ENCODE results near the gene KIAA1217. TPM values are rescaled to one million over a fixed set of nuclear protein-coding genes. Genes with fewer than 3 reads are reported as not detected.
"Not testable (repeated sequence)": the region's sequence is repeated elsewhere in the genome, so short reads cannot be mapped to it uniquely, and the experiment has no call there.

Gene KIAA1217
- total RNA-seq, 1 donor from 2014 or later = 161 TPM

- Mint-ChIP-seq H3K27me3 (ENCODE audit: low read depth) (no peaks in the 10 kb centered on the region), H3K4me3 (peak overlapping the region; percentile 1), H3K9me3 (no peaks in the 10 kb centered on the region), H3K4me1 (peaks cover 73% of the 10 kb centered on the region), H3K36me3 (peaks cover 2% of the 10 kb centered on the region), H3K27ac (peak overlapping the region; percentile 89)
- DNase-seq (ENCODE audit: low spot score in 2 of 2, unreplicated experiment in 2 of 2) = no peak
- no peak for TF ChIP-seq CTCF (IDR thresholded peaks at IDR 0.05; ENCODE audit: unreplicated experiment)
These were observed 135.9 kb downstream of the KIAA1217 start for GRCh38 chr10:24344695-24345463.

GRCh38 chr10:24346877-24347519, 138.1 kb downstream of the KIAA1217 start:
- Mint-ChIP-seq H3K4me1 (peaks cover 73% of the 10 kb centered on the region), H3K27ac (peak overlapping the region; percentile 84), H3K9me3 (no peaks in the 10 kb centered on the region), H3K27me3 (ENCODE audit: low read depth) (no peaks in the 10 kb centered on the region), H3K4me3 (no peak overlapping the region), H3K36me3 (peaks cover 5% of the 10 kb centered on the region)
- no peak for TF ChIP-seq CTCF (IDR thresholded peaks at IDR 0.05; ENCODE audit: unreplicated experiment)
- DNase-seq (ENCODE audit: low spot score in 2 of 2, unreplicated experiment in 2 of 2) = no peak

GRCh38 chr10:24349379-24350001, 140.6 kb downstream of the KIAA1217 start:
- H3K4me3 Mint-ChIP-seq = no peak overlapping the region
- H3K27me3 Mint-ChIP-seq (ENCODE audit: low read depth) = no peaks in the 10 kb centered on the region
- TF ChIP-seq CTCF (IDR thresholded peaks at IDR 0.05; ENCODE audit: unreplicated experiment) = no peak
- peaks cover 77% of the 10 kb centered on the region for H3K4me1 Mint-ChIP-seq
- peak overlapping the region; percentile 87 for H3K27ac Mint-ChIP-seq
- no peaks in the 10 kb centered on the region for H3K9me3 Mint-ChIP-seq
- no peak for DNase-seq (ENCODE audit: low spot score in 2 of 2, unreplicated experiment in 2 of 2)
- H3K36me3 Mint-ChIP-seq = peaks cover 5% of the 10 kb centered on the region

- Mint-ChIP-seq H3K27ac (peak overlapping the region; percentile 87), H3K4me1 (peaks cover 77% of the 10 kb centered on the region), H3K4me3 (no peak overlapping the region), H3K9me3 (no peaks in the 10 kb centered on the region), H3K36me3 (peaks cover 5% of the 10 kb centered on the region), H3K27me3 (ENCODE audit: low read depth) (no peaks in the 10 kb centered on the region)
- DNase-seq (ENCODE audit: low spot score in 2 of 2, unreplicated experiment in 2 of 2) = no peak
- no peak for TF ChIP-seq CTCF (IDR thresholded peaks at IDR 0.05; ENCODE audit: unreplicated experiment)
These were observed 141.4 kb downstream of the KIAA1217 start for GRCh38 chr10:24350070-24350921.

GRCh38 chr10:24350922-24351225, 141.9 kb downstream of the KIAA1217 start:
- H3K9me3 Mint-ChIP-seq; DNase-seq (ENCODE audit: low spot score in 2 of 2, unreplicated experiment in 2 of 2); H3K4me3 Mint-ChIP-seq; H3K36me3 Mint-ChIP-seq; H3K27me3 Mint-ChIP-seq (ENCODE audit: low read depth): not testable (repeated sequence)
- H3K4me1 Mint-ChIP-seq = peaks cover 71% of the 10 kb centered on the region
- H3K27ac Mint-ChIP-seq = peak overlapping the region; percentile 87
